ENCODE measurements around the gene QPRT.

- no peak for TF ChIP-seq CTCF (IDR thresholded peaks at IDR 0.05; ENCODE audit: borderline replicate concordance, extremely low read depth, low read length, poor library complexity, severe bottlenecking)
- no peak for TF ChIP-seq EZH2 (IDR thresholded peaks at IDR 0.05; ENCODE audit: borderline replicate concordance, low read depth, low read length, severe bottlenecking)
These were observed 19.1 kb downstream of the QPRT start for GRCh38 chr16:29698042-29698441.

Data from DND-41 (cell line).